ENCODE results near the gene SSH2.

DNA sequence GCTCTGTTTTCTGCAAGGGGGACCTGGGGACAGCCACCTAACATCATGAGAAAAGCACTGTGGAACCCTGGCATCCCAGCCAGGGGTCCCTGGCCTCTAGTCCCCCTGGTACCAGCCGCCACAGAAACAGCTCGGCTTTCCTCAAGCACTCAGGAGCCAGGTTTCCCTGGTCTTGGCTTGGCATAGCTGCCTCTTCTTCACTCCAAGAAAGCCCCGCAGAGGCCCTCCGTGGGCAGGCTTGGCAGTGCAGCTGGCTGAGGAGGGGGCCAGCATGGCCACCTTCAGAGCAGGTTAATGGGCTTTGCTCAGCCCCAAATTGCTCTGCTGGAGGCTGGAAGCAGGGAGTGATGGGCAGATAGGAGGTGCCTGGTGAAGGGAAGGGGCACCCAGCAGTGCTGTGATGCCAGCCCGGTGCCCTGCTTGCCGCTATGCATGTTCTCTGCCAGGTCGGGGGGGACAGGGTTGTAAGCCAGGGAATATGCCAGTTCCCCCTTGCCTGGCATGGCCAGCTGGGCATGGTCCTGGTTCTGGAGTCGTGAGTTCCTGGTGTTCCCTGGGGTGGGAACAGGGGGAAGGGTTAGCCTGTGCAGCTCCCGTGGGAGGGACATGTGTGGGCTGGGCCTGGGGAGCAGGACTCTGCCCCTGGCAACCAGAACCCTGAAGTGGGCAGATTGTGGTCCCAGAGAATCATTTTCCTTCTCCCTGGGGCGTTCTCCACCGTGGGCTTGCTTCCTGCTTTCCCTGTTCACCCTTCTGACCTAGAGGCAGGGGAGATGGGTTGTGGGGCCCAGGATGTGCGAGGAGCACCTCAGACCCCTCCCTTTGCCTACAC lies 333.9 kb downstream of the SSH2 start:
- TF ChIP-seq, protein P1, sequence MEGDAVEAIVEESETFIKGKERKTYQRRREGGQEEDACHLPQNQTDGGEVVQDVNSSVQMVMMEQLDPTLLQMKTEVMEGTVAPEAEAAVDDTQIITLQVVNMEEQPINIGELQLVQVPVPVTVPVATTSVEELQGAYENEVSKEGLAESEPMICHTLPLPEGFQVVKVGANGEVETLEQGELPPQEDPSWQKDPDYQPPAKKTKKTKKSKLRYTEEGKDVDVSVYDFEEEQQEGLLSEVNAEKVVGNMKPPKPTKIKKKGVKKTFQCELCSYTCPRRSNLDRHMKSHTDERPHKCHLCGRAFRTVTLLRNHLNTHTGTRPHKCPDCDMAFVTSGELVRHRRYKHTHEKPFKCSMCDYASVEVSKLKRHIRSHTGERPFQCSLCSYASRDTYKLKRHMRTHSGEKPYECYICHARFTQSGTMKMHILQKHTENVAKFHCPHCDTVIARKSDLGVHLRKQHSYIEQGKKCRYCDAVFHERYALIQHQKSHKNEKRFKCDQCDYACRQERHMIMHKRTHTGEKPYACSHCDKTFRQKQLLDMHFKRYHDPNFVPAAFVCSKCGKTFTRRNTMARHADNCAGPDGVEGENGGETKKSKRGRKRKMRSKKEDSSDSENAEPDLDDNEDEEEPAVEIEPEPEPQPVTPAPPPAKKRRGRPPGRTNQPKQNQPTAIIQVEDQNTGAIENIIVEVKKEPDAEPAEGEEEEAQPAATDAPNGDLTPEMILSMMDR (conservative IDR thresholded peaks at IDR 0.05 in 1 of 2, IDR thresholded peaks at IDR 0.05 in 1 of 2; ENCODE audit: extremely low read depth in 1 of 2, insufficient read depth in 1 of 2, low read depth in 1 of 2, low read length in 2 of 2), result no peak
- no peak for TF ChIP-seq EZH2 (IDR thresholded peaks at IDR 0.05; ENCODE audit: borderline replicate concordance, low read length)

Data from mammary epithelial cell (primary cell).